Mammary epithelial cell (primary cell): Measurements from ENCODE around the gene NAA25.

ENCODE experiments used
- EZH2 ChIP-seq: IDR thresholded peaks from 2 replicates; pipeline ENCODE4 v1.6.1; 2012; ENCODE audit warnings: low read length, inconsistent platforms, borderline replicate concordance
- TF ChIP-seq, protein P1 (sequence below), 2 donors: IDR thresholded peaks in 1 of 2; conservative IDR thresholded peaks in 1 of 2; 2 replicates each; pipeline ENCODE4 v1.5.1; 2011 to 2012; ENCODE audit warnings: inconsistent platforms in 2 of 2, low read length in 2 of 2, mild to moderate bottlenecking in 2 of 2, control low read depth in 1 of 2, low read depth in 1 of 2; ENCODE audit not compliant: insufficient read depth in 1 of 2; ENCODE audit errors: extremely low read depth in 1 of 2

DNA sequence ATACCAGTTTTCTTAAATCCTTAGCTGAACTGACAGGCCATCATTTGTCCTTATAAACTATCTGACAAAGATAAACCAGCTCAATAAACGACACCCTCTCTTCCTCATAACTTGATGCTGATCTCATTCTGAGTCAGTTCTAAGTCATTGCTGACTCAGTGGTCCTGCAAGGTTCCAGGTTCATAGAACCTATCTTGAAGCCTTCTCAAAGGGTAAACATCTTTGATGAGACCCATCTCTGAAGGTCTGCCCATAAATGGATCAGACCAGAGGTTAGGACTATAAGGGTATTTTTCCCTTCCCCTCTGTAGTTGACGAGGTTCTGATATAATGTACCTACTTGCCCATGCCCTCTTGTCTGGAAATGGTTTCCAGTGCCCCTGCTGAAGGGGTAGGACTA, 11.9 kb downstream of the NAA25 start:
- TF ChIP-seq, protein P1, sequence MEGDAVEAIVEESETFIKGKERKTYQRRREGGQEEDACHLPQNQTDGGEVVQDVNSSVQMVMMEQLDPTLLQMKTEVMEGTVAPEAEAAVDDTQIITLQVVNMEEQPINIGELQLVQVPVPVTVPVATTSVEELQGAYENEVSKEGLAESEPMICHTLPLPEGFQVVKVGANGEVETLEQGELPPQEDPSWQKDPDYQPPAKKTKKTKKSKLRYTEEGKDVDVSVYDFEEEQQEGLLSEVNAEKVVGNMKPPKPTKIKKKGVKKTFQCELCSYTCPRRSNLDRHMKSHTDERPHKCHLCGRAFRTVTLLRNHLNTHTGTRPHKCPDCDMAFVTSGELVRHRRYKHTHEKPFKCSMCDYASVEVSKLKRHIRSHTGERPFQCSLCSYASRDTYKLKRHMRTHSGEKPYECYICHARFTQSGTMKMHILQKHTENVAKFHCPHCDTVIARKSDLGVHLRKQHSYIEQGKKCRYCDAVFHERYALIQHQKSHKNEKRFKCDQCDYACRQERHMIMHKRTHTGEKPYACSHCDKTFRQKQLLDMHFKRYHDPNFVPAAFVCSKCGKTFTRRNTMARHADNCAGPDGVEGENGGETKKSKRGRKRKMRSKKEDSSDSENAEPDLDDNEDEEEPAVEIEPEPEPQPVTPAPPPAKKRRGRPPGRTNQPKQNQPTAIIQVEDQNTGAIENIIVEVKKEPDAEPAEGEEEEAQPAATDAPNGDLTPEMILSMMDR (conservative IDR thresholded peaks at IDR 0.05 in 1 of 2, IDR thresholded peaks at IDR 0.05 in 1 of 2; ENCODE audit: extremely low read depth in 1 of 2, insufficient read depth in 1 of 2, low read depth in 1 of 2, low read length in 2 of 2): no peak
- no peak for TF ChIP-seq EZH2
